ENCODE data around the gene VPS4B.
A peak's percentile ranks its signal among the peaks of the same experiment; 100 is the strongest.

- TF ChIP-seq CTCF (IDR thresholded peaks at IDR 0.05; ENCODE audit: insufficient read depth, low read length) (peak; percentile 46), POLR2AphosphoS5 (IDR thresholded peaks at IDR 0.05; ENCODE audit: low read depth) (no peak), SPI1 (IDR thresholded peaks at IDR 0.05; ENCODE audit: borderline replicate concordance, low read depth) (no peak), REST (IDR thresholded peaks at IDR 0.05; ENCODE audit: insufficient replicate concordance, low read depth) (no peak), GABPA (IDR thresholded peaks at IDR 0.05; ENCODE audit: low read depth) (no peak)
These were observed 82.3 kb downstream of the VPS4B start for GRCh38 chr18:63339920-63340484.
